Coronary artery (tissue), 2 donors: ENCODE measurements around the gene CHST3.
A peak's percentile ranks its signal among the peaks of the same experiment; 100 is the strongest.

ENCODE experiments used
- DNase-seq: peaks from one replicate; pipeline ENCODE4 v3.0.0-alpha.2; 2017; ENCODE audit warnings: low spot score
- H3K27ac ChIP-seq, 2 donors: fragments of 200-600 bp; sonication (generic); one replicate each; pipeline ENCODE4 v1.5.1; 2016 to 2019
- H3K4me3 ChIP-seq: fragments of 200-600 bp; sonication (generic); 2 replicates; pipeline ENCODE4 v1.5.1; 2016; ENCODE audit warnings: mild to moderate bottlenecking, moderate library complexity
- TF ChIP-seq, protein P1 (sequence below): fragments of 200-600 bp; sonication (generic); IDR thresholded peaks from one replicate; pipeline ENCODE4 v1.5.1; 2019; ENCODE audit warnings: antibody characterized with exemption

CHST3 gene

DNA sequence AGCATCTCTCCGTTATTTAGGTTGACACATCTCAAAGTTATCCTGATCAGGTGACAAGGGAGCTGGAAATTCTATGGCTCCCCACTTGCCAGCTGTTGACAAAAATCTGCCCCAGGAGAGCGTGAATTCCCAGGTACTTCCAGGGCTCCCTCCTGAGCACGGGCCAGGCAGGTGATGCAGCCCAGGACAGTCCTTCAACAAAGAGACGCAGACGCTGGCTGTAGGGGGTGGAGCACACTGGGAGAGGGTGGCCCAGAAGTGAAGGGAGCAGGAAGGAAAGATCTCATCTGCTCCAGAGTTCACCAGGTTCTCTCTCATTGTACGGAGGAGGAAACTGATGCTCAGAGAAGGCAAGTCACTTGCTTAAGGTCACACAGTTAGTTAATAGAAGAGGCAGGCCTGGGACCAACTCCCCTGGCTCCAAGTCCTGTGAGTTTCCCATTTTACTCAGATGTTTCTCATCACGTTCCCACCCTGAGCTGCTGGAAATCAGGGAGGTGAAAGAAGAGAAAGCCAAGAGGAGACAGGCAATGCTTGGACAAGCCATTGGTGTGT is 41.0 kb upstream of the CHST3 start:
- DNase-seq = no peak
- TF ChIP-seq, protein P1, sequence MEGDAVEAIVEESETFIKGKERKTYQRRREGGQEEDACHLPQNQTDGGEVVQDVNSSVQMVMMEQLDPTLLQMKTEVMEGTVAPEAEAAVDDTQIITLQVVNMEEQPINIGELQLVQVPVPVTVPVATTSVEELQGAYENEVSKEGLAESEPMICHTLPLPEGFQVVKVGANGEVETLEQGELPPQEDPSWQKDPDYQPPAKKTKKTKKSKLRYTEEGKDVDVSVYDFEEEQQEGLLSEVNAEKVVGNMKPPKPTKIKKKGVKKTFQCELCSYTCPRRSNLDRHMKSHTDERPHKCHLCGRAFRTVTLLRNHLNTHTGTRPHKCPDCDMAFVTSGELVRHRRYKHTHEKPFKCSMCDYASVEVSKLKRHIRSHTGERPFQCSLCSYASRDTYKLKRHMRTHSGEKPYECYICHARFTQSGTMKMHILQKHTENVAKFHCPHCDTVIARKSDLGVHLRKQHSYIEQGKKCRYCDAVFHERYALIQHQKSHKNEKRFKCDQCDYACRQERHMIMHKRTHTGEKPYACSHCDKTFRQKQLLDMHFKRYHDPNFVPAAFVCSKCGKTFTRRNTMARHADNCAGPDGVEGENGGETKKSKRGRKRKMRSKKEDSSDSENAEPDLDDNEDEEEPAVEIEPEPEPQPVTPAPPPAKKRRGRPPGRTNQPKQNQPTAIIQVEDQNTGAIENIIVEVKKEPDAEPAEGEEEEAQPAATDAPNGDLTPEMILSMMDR = no peak
- peak overlapping the region in 1 of 2 donors; percentile 26 for H3K27ac ChIP-seq

DNA sequence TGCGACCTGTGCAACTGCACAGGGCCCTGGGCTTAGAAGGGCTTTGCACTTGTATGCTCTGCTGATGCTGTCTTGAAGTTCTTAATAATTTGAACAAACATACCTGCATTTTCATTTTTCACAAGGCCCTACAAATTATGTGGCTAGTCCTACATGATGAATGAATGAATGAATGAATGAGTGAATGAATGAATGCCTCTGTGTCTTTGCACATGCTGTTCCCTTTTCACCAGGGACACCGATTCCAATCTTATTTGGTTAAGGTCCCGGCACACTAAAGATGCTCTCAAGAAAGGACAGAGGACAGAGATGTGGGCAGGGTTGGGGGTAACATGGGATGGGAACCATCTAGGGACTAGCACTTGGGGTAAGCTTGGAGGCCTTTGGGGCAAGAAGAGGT is 39.4 kb upstream of the CHST3 start:
- DNase-seq = no peak
- no peak overlapping the region for H3K27ac ChIP-seq
- H3K4me3 ChIP-seq = no peak overlapping the region
- TF ChIP-seq, protein P1 = no peak

More for the DNA sequence above, 41.0 kb upstream of the CHST3 start:
- H3K4me3 ChIP-seq = no peak overlapping the region

DNA sequence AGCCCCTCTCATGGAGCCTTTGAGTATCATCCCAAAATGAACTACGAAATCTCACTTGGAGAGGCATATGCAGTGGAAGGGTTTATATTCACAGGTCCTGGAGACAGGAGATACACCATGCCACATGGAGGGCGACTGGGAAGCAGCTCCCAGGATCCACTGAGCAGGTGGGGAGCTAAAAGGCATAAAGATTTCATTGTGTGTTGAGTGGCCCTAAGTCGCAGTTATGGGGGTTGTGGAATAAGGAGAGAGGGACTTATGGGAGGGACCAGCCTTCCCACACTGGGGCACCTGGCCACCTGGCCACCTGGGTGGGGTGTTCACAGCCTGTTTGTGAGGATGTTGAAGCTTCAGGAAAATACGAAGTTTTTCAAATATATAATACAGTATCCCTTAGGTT is 37.0 kb upstream of the CHST3 start:
- H3K27ac ChIP-seq = no peak overlapping the region
- no peak for DNase-seq
- H3K4me3 ChIP-seq = no peak overlapping the region
- TF ChIP-seq, protein P1 = no peak

DNA sequence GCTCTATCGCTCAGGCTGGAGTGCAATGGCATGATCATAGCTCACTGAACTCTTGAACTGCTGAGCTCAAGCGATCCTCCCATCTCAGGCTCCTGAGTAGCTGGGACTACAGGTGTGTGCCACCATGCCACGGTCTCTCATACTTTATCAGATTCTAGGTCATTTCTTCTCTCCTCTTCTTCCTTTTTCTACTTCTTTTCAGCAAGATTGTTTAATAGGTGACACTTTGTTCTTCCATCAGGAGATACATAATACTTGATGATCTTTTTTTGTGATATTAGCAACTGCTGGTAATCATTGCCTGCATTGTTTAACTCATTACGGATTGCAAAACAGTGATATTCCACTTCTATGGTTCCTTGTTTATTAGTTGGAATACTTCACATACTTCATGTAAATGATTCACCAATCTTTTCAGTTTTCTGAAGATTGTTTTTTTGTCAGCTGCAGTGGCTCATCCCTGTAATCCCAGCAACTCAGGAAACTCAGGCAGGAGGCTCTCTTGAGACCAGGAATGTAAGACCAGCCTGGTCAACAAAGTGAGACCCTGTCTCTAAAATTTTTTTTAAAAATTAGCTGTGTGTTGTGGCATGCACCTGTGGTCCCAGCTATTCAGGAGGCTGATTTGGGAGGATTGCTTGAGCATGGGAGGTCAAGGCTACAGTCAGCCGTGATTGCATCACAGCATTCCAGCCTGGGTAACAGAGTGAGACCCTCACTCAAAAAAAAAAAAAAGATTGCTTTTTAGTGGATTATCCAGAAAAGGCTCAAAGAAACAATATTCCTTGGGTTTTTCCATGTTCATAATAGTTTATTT is 36.2 kb upstream of the CHST3 start:
- H3K4me3 ChIP-seq = no peak overlapping the region
- H3K27ac ChIP-seq = no peak overlapping the region
- TF ChIP-seq, protein P1 = no peak
- no peak for DNase-seq

DNA sequence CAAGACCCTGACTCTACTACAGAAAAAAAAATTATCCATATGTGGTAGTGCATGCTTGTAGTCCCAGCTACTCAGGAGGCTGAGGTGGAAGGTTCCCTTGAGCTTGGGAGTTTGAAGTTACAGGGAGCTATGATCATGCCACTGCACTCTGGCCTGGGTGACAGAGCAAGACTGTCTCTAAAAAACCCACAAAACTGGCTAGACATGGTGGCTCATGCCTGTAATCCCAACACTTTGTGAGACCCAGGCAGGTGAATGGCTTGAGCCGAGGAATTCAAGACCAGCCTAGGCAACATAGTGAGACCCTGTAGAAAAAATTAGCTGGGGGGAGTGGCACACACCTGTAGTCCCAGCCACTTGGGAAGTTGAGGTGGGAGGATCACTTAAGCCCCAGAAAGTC is 32.9 kb upstream of the CHST3 start:
- H3K4me3 ChIP-seq = no peak overlapping the region
- TF ChIP-seq, protein P1 = no peak
- no peak overlapping the region for H3K27ac ChIP-seq
- no peak for DNase-seq

GRCh38 chr10:71933651-71934050 is 30.5 kb upstream of the CHST3 start:
- Histone ChIP-seq H3K4me3 (no peak overlapping the region), H3K27ac (no peak overlapping the region)
- TF ChIP-seq, protein P1 = no peak
- no peak for DNase-seq

DNA sequence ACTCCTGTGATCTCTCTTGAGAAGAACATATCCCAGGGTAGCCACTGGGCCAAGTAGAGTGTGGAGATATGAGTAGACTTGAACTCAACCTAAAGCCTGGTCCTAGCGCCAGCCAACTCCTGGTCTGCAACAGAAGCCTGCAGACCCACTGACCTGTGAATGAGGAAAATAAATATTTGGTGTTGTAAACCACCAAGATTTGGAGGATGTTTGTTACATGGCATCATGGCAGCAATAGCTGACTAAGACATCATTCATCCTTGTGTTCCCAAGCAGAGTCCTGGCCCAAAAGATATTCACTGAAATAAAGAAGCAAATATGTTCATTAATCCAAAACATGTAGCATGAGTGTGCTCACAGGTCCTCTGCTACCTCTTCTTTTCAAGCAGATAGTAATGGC is 26.0 kb upstream of the CHST3 start:
- no peak overlapping the region for H3K4me3 ChIP-seq
- H3K27ac ChIP-seq = no peak overlapping the region
- no peak for DNase-seq
- TF ChIP-seq, protein P1 = no peak
